ENCODE data around the gene PHIP.

PHIP gene

DNA sequence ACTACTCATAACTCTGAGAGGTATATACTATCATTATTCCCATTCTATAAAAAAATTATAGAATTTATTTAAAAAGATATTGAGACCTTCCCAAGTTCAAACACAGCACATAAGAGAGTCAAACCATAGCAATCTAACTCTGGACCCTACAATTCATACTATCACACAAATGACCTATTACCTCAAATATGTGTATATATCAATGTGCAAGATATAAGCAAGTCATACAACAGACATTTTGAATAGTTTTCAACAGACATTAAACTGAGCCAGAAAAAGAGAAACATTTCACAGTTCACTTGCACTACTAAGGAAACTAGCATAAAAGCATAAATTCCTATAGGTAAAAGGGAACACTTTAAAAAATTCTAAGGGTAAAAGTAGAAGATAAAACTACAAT lies 11.7 kb downstream of the PHIP start:
- H3K36me3 ChIP-seq = peaks cover 13% of the 10 kb centered on the region
- DNase-seq = no peak
- TF ChIP-seq, protein P1, sequence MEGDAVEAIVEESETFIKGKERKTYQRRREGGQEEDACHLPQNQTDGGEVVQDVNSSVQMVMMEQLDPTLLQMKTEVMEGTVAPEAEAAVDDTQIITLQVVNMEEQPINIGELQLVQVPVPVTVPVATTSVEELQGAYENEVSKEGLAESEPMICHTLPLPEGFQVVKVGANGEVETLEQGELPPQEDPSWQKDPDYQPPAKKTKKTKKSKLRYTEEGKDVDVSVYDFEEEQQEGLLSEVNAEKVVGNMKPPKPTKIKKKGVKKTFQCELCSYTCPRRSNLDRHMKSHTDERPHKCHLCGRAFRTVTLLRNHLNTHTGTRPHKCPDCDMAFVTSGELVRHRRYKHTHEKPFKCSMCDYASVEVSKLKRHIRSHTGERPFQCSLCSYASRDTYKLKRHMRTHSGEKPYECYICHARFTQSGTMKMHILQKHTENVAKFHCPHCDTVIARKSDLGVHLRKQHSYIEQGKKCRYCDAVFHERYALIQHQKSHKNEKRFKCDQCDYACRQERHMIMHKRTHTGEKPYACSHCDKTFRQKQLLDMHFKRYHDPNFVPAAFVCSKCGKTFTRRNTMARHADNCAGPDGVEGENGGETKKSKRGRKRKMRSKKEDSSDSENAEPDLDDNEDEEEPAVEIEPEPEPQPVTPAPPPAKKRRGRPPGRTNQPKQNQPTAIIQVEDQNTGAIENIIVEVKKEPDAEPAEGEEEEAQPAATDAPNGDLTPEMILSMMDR (IDR thresholded peaks at IDR 0.05; ENCODE audit: low read depth, low read length) = no peak
- H3K4me3 ChIP-seq (ENCODE audit: low read depth, low read length) = no peak overlapping the region
- no peaks in the 10 kb centered on the region for H3K9me3 ChIP-seq
- no peaks in the 10 kb centered on the region for H3K27me3 ChIP-seq
- no peaks in the 10 kb centered on the region for H3K4me1 ChIP-seq

- Histone ChIP-seq H3K27me3 (no peaks in the 10 kb centered on the region), H3K4me1 (no peaks in the 10 kb centered on the region), H3K36me3 (peaks cover 16% of the 10 kb centered on the region), H3K4me3 (ENCODE audit: low read depth, low read length) (no peak overlapping the region), H3K9me3 (no peaks in the 10 kb centered on the region)
- TF ChIP-seq, protein P1 (IDR thresholded peaks at IDR 0.05; ENCODE audit: low read depth, low read length) = no peak
- DNase-seq = no peak
Measured at GRCh38 chr6:79065232-79065631, 12.8 kb downstream of the PHIP start.

DNA sequence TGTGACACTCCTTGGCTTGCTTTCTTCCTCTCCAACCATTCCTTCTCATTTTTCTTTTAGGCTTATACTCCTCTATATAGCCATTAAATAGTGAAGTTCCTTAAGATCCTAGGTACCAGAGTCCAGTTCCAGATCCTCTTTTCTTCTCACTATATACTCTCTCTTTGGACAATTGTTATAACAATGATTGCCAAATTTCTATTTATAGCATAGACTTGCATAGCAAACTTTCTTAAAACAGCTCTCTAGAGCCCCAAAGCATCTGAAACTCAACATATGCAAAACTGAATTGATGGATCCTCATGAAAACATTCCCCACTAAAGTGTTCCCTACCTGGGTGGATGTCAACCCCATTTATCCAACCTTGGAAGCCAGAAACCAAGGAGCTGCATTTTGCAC lies 13.4 kb downstream of the PHIP start:
- H3K36me3 ChIP-seq = peaks cover 22% of the 10 kb centered on the region
- TF ChIP-seq, protein P1 (IDR thresholded peaks at IDR 0.05; ENCODE audit: low read depth, low read length) = no peak
- no peaks in the 10 kb centered on the region for H3K4me1 ChIP-seq
- DNase-seq = no peak
- H3K9me3 ChIP-seq = no peaks in the 10 kb centered on the region
- no peaks in the 10 kb centered on the region for H3K27me3 ChIP-seq
- H3K4me3 ChIP-seq (ENCODE audit: low read depth, low read length) = no peak overlapping the region

GRCh38 chr6:79062708-79063107 lies 15.3 kb downstream of the PHIP start:
- Histone ChIP-seq H3K4me3 (ENCODE audit: low read depth, low read length) (no peak overlapping the region), H3K36me3 (peaks cover 38% of the 10 kb centered on the region), H3K4me1 (no peaks in the 10 kb centered on the region), H3K27me3 (no peaks in the 10 kb centered on the region), H3K9me3 (no peaks in the 10 kb centered on the region)
- no peak for DNase-seq
- TF ChIP-seq, protein P1 (IDR thresholded peaks at IDR 0.05; ENCODE audit: low read depth, low read length) = no peak

DNA sequence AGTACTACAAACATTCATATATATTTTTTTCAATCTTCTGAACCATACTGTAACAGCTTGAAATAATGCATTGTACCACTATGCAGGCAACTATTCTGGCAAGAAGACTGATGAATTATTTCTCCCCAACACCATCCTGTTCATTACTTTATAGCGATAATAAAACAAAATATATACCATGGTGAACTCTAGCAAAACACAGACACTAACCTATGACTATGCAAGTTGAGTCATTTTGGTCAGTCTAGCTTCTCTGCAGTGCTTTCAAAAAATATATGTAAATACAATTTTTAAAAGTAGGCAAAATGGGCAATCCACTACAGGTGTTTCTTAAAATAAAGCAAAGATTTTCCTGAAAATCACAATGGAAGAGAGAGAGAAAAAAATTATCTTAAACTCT lies 20.3 kb downstream of the PHIP start:
- no peak for DNase-seq
- Histone ChIP-seq H3K4me3 (ENCODE audit: low read depth, low read length) (no peak overlapping the region), H3K36me3 (peaks cover 66% of the 10 kb centered on the region), H3K4me1 (peaks cover 12% of the 10 kb centered on the region), H3K9me3 (no peaks in the 10 kb centered on the region), H3K27me3 (no peaks in the 10 kb centered on the region)
- TF ChIP-seq, protein P1 (IDR thresholded peaks at IDR 0.05; ENCODE audit: low read depth, low read length) = no peak

GRCh38 chr6:79056226-79056625 lies 21.8 kb downstream of the PHIP start:
- no peak overlapping the region for H3K4me3 ChIP-seq (ENCODE audit: low read depth, low read length)
- TF ChIP-seq, protein P1 (IDR thresholded peaks at IDR 0.05; ENCODE audit: low read depth, low read length) = no peak
- H3K9me3 ChIP-seq = no peaks in the 10 kb centered on the region
- peaks cover 12% of the 10 kb centered on the region for H3K4me1 ChIP-seq
- DNase-seq = no peak
- H3K36me3 ChIP-seq = peaks cover 76% of the 10 kb centered on the region
- no peaks in the 10 kb centered on the region for H3K27me3 ChIP-seq

Measured in BE2C (cell line).